Mucosa of gallbladder (tissue), 1 donor: Measurements from ENCODE around the gene DHRS4L2. TPM values are rescaled to one million over a fixed set of nuclear protein-coding genes. Genes with fewer than 3 reads are reported as not detected.
"Not testable (repeated sequence)": the region's sequence is repeated elsewhere in the genome, so short reads cannot be mapped to it uniquely, and the experiment has no call there.

ENCODE experiments used
- DNase-seq: peaks from one replicate; pipeline ENCODE4 v3.0.0-alpha.2; 2020; ENCODE audit warnings: low spot score
- total RNA-seq: library from RNA; stranded (reverse); gene quantifications from one replicate; pipeline ENCODE4 v1.2.1, GENCODE V29; 2021
- donor health status: DM: no; HTN: no; CAD: no.

Gene DHRS4L2
- total RNA-seq, 1 donor from 2014 or later: 12.0 TPM

DNA sequence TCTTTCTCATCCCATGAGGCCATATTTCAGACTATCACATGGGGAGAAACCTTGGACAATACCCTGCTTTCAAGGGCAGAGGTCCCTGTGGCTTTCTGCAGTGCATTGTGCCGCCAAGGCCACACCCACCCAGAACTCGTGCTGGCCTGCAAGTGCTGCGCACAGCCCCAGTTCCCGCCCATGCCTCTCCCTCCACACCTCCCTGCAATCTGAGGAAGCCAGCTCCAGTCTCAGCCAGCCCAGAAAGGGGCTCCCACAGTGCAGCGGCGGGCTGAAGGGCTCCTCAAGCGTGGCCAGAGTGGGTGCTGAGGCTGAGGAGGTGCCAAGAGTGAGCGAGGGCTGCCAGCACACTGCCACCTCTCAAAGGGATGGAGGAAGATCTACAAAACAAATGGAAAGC is 15.6 kb upstream of the DHRS4L2 start:
- DNase-seq: not testable (repeated sequence)

- DNase-seq: not testable (repeated sequence)
Measured at GRCh38 chr14:23974041-23974440, 14.7 kb upstream of the DHRS4L2 start.

- not testable (repeated sequence) for DNase-seq
Measured at GRCh38 chr14:23977208-23977607, 11.5 kb upstream of the DHRS4L2 start.

DNA sequence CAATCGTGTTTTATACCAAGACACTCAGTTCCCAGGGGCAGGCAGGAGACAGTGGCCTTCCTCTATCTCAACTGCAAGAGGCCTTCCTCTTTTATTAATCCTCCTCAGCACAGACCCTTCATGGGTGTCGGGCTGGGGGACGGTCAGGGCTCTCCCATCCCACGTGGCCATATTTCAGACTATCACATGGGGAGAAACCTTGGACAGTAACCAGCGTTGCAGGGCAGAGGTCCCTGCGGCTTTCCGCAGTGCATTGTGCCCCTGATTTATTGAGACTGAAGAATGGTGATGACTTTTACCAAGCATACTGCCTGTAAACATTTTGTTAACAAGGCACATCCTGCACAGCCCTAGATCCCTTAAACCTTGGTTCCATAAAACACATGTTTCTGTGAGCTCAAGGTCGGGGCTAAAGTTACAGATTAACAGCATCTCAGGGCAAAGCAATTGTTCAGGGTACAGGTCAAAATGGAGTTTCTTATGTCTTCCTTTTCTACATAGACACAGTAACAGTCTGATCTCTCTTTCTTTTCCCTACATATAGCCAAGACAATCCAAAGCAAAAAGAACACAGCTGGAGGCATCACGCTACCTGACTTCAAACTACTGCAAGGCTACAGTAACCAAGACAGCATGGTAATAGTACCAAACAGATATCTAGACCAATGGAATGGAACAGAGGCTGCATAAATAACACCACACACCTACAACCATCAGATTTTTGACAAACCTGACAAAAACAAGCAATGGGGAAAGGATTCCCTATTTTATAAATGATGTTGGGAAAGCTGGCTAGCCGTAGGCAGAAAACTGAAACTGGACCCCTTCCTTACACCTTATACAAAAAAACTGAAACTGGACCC is 6.5 kb upstream of the DHRS4L2 start:
- not testable (repeated sequence) for DNase-seq

DNA sequence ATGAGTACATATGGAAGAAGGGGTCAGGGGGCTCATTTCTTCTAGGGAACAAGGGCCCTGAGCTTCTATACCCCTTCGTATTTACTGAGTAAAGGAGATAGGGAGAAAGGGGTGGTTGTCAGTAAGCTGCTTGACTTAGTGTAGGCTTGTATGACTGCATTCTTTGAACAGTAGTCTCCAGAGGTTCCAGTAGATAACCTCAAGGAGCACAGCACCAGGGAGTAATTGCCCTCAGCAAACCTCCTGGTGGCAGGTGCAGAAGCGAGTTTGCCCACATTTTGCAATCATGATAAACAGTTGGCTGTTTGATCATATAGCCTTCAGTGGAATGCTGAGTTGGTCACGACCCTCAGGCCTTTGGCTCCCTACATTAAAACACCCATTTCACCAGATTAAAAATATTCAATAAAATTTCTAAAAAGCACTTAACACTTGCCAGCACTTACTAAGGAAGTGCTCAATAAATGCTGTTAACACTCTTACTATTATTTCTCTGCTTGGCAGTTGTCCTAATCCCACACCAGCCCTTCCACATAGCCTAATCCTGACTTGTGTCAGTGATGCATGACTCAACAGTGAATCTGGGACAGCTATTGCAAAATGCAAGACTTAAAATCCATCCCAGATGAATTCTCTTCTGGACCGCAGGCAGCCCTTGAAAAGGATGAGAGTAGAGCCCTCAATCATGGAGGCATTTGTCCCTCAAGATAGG is 3.7 kb upstream of the DHRS4L2 start:
- no peak for DNase-seq

DNA sequence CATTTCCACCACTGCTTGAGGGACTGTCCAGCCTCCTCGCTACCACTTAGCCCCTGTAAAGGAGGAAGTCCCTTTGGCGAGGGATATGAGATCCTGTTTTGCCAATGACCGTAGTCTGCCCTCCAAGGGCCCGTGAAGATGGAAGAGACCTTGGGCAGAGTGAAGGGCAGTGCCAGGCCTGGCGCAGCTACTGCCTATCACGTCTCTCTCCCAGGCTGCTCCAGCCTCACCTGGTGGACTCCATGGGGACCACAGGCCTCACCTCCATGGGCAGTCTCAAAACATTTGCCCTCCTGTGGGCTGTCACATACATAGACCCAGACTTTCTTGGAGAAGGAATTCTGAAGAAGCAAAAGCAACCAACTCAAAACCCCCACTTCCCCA is 514 bp upstream of the DHRS4L2 start:
- DNase-seq: not testable (repeated sequence)

GRCh38 chr14:23989734-23990445 is 1.2 kb downstream of the DHRS4L2 start:
- DNase-seq: peak; percentile 77

- DNase-seq: not testable (repeated sequence)
Measured at GRCh38 chr14:23990961-23991360, 2.2 kb downstream of the DHRS4L2 start.

DNA sequence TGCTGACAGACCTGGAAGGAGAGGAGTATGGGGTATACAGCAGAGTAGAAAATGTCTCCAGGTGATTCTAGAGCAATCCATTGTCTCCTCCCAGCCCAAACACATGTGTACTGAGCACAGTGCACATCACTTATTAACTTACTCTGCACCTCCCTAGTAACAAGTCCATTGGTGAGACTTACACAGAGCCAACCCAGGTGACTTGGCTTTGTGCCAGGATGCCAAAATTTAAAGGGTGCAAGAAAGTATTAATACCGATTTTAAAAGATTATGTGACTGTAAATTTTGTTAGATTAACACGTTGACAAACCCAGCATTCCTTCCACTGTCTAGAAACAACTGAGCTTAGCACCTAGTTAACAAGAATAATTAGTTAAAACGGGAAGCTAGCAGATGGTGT is 4.3 kb downstream of the DHRS4L2 start:
- DNase-seq: not testable (repeated sequence)

- not testable (repeated sequence) for DNase-seq
Measured at GRCh38 chr14:23996009-23996408, 7.3 kb downstream of the DHRS4L2 start.

- DNase-seq: not testable (repeated sequence)
Measured at GRCh38 chr14:23996825-23997224, 8.1 kb downstream of the DHRS4L2 start.

DNA sequence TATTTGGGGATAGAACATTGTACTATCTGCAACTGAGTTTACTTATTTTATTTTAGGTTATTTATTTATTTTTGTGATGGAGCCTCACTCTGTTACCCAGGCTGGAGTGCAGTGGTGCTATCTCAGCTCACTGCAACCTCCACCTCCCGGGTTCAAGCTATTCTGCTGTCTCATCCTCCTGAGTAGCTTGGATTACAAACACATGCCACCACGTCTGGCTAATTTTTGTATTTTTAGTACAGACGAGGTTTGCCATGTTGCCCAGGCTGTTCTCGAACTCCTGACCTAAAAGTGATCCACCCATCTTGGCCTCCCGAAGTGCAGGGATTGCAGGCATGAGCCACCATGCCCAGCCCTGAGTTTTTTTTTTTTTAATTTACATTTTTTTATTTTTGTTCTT is 10.9 kb downstream of the DHRS4L2 start:
- not testable (repeated sequence) for DNase-seq

GRCh38 chr14:24001078-24001477 is 12.3 kb downstream of the DHRS4L2 start:
- DNase-seq: not testable (repeated sequence)

GRCh38 chr14:24001679-24002078 is 12.9 kb downstream of the DHRS4L2 start:
- DNase-seq: not testable (repeated sequence)

GRCh38 chr14:24006471-24006816 is 17.7 kb downstream of the DHRS4L2 start:
- not testable (repeated sequence) for DNase-seq

DNA sequence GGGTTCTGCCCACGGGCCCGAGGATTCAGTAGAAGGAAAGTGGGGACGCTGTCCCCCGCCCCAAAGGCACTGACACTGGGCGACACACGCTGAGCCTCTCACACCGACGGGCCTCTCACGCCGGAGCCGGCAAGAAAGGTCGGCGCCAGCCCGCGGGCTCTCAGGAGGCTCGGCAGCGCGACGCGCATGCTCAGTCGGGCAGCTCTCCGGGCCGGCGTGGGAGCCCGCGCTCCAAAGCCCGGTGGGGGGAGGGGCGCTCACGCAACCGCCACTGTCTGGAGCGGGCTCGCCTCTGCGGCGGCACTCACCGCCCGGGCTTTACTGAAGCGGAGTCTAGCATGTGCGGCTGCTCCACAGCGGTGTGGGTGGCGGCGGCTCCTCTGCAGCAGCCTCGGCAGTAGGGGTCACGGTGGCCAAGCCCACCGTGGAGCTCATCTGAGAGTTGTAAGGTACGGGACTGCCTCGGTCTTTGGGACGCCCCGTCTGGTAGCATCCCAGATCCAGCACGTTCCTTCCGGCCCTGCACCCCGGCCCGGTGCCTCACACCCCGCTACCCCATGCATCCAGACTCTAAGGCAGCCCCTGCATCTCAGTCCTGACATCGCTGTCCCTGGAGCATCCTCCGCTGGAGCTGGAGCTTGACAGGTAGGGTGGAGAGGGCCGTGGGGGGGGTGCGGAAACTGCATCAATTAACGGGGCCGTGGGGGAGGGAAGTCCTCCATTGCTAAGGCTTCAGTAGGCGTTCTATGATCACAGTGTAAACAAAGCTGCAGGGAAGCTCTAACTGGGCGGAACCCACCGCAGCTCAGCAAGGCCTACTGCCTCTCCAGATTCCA is 18.3 kb downstream of the DHRS4L2 start:
- peak; percentile 41 for DNase-seq

DNA sequence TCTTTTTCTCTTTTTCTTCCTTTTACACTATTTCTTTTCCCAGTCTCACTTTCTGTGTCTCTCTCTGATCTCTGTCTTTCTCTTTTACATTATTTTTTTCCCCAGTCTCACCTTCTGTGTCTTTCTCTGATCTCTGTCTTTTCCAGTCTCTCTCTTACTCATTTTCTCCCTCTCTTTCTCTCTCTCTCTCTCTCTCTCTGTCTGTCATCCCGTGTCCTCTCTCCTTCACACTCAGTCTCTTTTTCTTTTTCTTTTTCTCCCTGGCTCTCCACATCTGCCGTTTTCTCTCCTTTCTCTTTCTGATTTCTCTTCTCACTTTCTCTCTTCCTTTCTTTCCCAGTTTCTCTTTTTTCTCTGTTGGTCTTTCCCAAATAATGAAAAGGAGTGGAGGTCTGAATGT is 22.3 kb downstream of the DHRS4L2 start:
- DNase-seq: no peak

GRCh38 chr14:24012726-24013273 is 24.1 kb downstream of the DHRS4L2 start:
- DNase-seq: not testable (repeated sequence)

DNA sequence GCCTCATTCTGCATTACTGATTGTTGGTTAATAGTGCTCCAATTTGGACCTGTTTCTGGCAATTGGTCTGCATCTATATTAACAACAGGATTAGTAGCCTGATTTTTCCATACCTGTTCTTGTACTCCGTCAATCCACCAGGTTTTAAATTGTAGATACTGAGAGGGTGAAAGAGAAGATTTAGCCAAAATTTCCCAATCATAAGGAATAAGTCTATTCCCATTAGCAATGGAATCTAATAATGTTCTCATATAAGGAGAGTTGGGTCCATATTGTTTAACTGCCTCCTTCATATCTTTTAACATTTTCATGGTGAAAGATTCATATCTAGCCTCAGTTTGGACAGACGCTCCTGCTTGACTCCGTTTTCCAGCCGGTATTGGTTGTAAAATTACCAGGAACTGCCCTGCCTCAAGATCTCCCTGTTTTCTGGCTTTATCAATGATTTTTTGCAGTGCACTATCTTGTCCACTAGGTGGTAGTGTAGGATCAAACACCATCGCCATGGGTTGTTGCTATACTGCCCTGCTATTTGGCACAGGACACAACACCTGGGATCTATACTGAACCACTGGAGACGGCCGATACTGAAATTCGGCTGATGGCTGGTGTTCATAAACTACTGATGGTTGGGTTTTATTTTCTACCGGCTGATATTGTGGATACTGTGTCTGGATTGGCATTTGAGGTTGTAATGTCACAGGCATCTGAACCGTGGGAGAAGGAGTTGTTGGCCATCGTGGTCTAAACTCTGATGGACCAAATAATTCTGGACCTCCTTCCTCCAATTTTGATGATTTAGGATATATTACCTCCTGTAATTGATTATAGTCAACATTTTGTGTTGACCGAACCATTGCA is 25.2 kb downstream of the DHRS4L2 start:
- peak; percentile 66 for DNase-seq

- DNase-seq: not testable (repeated sequence)
Measured at GRCh38 chr14:24015745-24016144, 27.0 kb downstream of the DHRS4L2 start.
